Measurements from ENCODE around the gene RAB40B. TPM values are rescaled to one million over a fixed set of nuclear protein-coding genes. Genes with fewer than 3 reads are reported as not detected.

The RAB40B gene
- total RNA-seq, 2 donors from 2014 or later, result 1.2 to 4.6 TPM

DNA sequence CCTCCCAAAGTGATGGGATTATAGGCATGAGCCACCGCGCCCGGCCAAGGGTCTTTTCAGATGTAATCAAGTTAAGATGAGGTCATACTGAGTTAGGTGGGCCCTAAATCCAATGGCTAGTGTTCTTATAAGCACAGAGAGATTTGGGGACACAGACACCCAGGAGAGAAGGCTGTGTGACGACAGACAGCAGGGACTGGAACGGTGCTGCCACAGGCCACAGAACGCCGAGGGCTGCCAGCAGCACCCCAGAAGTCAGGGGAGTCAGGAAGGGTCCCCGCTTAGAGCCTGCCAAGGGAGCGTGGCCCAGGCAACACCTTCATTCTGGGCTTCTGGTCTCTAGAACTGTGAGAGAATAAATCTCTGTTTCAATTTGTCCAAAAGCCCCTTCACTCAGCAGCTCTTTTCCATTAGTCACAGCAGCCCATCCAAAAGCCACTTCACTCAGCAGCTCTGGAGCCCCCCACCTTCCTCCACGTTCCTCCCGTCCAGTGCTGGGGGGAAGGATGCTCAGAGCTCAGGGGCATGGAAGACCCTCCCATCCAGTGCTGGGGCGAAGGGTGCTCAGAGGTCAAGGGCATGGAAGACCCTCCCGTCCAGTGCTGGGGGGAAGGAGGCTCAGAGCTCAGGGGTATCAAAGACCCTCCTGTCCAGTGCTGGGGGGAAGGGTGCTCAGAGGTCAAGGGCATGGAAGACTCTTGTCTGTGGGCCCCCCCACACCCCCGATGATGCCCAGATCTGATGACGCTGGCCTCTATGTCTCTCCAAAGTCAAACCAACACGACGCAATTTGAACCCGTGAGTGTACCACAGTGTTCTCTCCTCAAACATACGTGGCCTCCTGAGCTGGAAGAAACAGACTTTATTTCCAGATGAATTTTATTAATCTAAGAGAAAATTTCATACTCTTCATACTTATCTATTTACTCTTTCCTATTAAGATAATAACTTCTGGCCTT lies 11.9 kb downstream of the RAB40B start:
- WGBS, 2 experiments (ENCODE audit: insufficient coverage in 1 of 2, insufficient read length in 1 of 2), result 92 to 94% methylated on average over 15 to 19 of the region's 19 CpGs
- no peak overlapping the region for H3K27ac Mint-ChIP-seq

GRCh38 chr17:82685291-82685690 lies 13.2 kb downstream of the RAB40B start:
- H3K27ac ChIP-seq (ENCODE audit: low read depth, low read length), result no peak overlapping the region
- TF ChIP-seq, protein P1, sequence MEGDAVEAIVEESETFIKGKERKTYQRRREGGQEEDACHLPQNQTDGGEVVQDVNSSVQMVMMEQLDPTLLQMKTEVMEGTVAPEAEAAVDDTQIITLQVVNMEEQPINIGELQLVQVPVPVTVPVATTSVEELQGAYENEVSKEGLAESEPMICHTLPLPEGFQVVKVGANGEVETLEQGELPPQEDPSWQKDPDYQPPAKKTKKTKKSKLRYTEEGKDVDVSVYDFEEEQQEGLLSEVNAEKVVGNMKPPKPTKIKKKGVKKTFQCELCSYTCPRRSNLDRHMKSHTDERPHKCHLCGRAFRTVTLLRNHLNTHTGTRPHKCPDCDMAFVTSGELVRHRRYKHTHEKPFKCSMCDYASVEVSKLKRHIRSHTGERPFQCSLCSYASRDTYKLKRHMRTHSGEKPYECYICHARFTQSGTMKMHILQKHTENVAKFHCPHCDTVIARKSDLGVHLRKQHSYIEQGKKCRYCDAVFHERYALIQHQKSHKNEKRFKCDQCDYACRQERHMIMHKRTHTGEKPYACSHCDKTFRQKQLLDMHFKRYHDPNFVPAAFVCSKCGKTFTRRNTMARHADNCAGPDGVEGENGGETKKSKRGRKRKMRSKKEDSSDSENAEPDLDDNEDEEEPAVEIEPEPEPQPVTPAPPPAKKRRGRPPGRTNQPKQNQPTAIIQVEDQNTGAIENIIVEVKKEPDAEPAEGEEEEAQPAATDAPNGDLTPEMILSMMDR (conservative IDR thresholded peaks at IDR 0.05), result no peak
- no peaks in the 10 kb centered on the region for H3K36me3 ChIP-seq (ENCODE audit: control insufficient read depth, insufficient read depth, low read length)
- no peak overlapping the region for H3K4me3 Mint-ChIP-seq
- no peaks in the 10 kb centered on the region for H3K27me3 Mint-ChIP-seq (ENCODE audit: insufficient read depth)
- DNase-seq, result no peak
- 89 to 90% methylated on average over 9 to 12 of the region's 12 CpGs for WGBS, 2 experiments (ENCODE audit: insufficient coverage in 1 of 2, insufficient read length in 1 of 2)
- H3K9me3 ChIP-seq (ENCODE audit: control insufficient read depth, low read length), result peaks cover 13% of the 10 kb centered on the region
- H3K9me3 Mint-ChIP-seq, result peaks cover 14% of the 10 kb centered on the region
- no peaks in the 10 kb centered on the region for H3K27me3 ChIP-seq (ENCODE audit: control insufficient read depth, insufficient read depth, low read length, poor library complexity, severe bottlenecking)
- no peak overlapping the region for H3K9ac ChIP-seq (ENCODE audit: extremely low read depth, low read length, poor library complexity, severe bottlenecking)
- no peaks in the 10 kb centered on the region for H3K4me1 Mint-ChIP-seq
- H3K4me3 ChIP-seq (ENCODE audit: low read length), result no peak overlapping the region
- H3K36me3 Mint-ChIP-seq (ENCODE audit: low read depth), result no peaks in the 10 kb centered on the region
- H3K4me1 ChIP-seq (ENCODE audit: control insufficient read depth, insufficient read depth, low read length), result no peaks in the 10 kb centered on the region
- no peak overlapping the region for H3K27ac Mint-ChIP-seq

More for the DNA sequence above, 11.9 kb downstream of the RAB40B start:
- DNase-seq, result no peak
- Mint-ChIP-seq H3K4me1 (no peaks in the 10 kb centered on the region), H3K4me3 (no peak overlapping the region), H3K36me3 (ENCODE audit: low read depth) (no peaks in the 10 kb centered on the region), H3K27me3 (ENCODE audit: insufficient read depth) (no peaks in the 10 kb centered on the region), H3K9me3 (peaks cover 9% of the 10 kb centered on the region)
- Histone ChIP-seq H3K9ac (ENCODE audit: extremely low read depth, low read length, poor library complexity, severe bottlenecking) (no peak overlapping the region), H3K27ac (ENCODE audit: low read depth, low read length) (no peak overlapping the region), H3K27me3 (ENCODE audit: control insufficient read depth, insufficient read depth, low read length, poor library complexity, severe bottlenecking) (no peaks in the 10 kb centered on the region), H3K4me1 (ENCODE audit: control insufficient read depth, insufficient read depth, low read length) (no peaks in the 10 kb centered on the region), H3K9me3 (ENCODE audit: control insufficient read depth, low read length) (peaks cover 7% of the 10 kb centered on the region), H3K4me3 (ENCODE audit: low read length) (no peak overlapping the region), H3K36me3 (ENCODE audit: control insufficient read depth, insufficient read depth, low read length) (no peaks in the 10 kb centered on the region)
- TF ChIP-seq, protein P1 (conservative IDR thresholded peaks at IDR 0.05), result no peak

DNA sequence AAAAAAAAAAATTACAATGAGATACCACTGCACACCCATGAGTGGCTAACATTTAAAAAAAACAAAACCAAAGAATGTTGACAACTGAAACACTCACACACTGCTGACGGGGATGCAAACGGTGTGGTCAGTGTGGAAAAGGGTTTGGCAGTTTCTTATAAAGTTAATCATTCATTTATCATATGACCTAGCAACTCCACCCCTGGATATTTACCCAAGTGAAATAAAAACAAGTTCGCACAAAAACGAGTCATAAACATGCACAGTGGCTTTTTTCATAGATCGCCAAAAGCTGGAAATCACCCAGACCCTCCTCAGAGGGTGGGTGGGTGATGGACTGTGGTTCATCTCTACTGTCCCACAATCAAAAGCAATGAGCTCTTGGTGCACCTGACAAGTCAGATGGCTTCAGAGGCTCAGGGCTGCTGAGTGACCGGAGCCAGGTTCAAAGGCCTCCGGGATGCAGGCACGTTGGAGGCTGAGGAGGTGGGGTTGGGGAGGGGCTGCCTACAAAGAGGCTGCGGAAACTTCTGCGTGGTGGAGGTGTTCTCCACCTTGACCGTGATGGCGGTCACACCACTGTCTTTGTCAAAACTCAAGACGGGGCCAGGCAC lies 14.2 kb downstream of the RAB40B start:
- Histone ChIP-seq H3K9ac (ENCODE audit: extremely low read depth, low read length, poor library complexity, severe bottlenecking) (no peak overlapping the region), H3K4me1 (ENCODE audit: control insufficient read depth, insufficient read depth, low read length) (no peaks in the 10 kb centered on the region), H3K27me3 (ENCODE audit: control insufficient read depth, insufficient read depth, low read length, poor library complexity, severe bottlenecking) (no peaks in the 10 kb centered on the region), H3K36me3 (ENCODE audit: control insufficient read depth, insufficient read depth, low read length) (no peaks in the 10 kb centered on the region), H3K4me3 (ENCODE audit: low read length) (no peak overlapping the region), H3K27ac (ENCODE audit: low read depth, low read length) (no peak overlapping the region), H3K9me3 (ENCODE audit: control insufficient read depth, low read length) (peaks cover 13% of the 10 kb centered on the region)
- WGBS, 2 experiments (ENCODE audit: insufficient coverage in 1 of 2, insufficient read length in 1 of 2), result 91 to 96% methylated on average over 6 to 13 of the region's 13 CpGs
- Mint-ChIP-seq H3K27ac (no peak overlapping the region), H3K36me3 (ENCODE audit: low read depth) (no peaks in the 10 kb centered on the region), H3K4me1 (no peaks in the 10 kb centered on the region), H3K9me3 (peaks cover 14% of the 10 kb centered on the region), H3K4me3 (no peak overlapping the region), H3K27me3 (ENCODE audit: insufficient read depth) (no peaks in the 10 kb centered on the region)
- DNase-seq, result no peak
- TF ChIP-seq, protein P1 (conservative IDR thresholded peaks at IDR 0.05), result no peak
